GM12872 (cell line): ENCODE results near the gene RFNG.

Experiments used
- TF ChIP-seq, protein P1 (sequence below): IDR thresholded peaks from 3 replicates; pipeline ENCODE4 v1.5.1; 2011; ENCODE audit warnings: low read depth, mild to moderate bottlenecking, low read length, moderate library complexity; ENCODE audit not compliant: insufficient read depth

Gene RFNG

DNA sequence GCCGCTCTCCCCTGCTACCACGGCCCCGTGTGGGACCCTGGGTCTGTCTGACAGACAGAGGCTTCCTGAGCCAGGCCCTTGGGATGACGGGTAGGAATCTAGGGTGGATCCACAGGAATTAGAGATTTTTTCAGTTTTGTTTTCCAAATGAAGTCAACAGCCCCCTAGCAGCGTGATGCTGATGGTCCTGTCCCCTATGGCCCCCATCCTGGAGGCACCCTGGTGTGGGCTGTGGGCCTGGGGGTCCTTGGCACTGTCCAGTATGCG lies 44.5 kb downstream of the RFNG start:
- TF ChIP-seq, protein P1, sequence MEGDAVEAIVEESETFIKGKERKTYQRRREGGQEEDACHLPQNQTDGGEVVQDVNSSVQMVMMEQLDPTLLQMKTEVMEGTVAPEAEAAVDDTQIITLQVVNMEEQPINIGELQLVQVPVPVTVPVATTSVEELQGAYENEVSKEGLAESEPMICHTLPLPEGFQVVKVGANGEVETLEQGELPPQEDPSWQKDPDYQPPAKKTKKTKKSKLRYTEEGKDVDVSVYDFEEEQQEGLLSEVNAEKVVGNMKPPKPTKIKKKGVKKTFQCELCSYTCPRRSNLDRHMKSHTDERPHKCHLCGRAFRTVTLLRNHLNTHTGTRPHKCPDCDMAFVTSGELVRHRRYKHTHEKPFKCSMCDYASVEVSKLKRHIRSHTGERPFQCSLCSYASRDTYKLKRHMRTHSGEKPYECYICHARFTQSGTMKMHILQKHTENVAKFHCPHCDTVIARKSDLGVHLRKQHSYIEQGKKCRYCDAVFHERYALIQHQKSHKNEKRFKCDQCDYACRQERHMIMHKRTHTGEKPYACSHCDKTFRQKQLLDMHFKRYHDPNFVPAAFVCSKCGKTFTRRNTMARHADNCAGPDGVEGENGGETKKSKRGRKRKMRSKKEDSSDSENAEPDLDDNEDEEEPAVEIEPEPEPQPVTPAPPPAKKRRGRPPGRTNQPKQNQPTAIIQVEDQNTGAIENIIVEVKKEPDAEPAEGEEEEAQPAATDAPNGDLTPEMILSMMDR = no peak

DNA sequence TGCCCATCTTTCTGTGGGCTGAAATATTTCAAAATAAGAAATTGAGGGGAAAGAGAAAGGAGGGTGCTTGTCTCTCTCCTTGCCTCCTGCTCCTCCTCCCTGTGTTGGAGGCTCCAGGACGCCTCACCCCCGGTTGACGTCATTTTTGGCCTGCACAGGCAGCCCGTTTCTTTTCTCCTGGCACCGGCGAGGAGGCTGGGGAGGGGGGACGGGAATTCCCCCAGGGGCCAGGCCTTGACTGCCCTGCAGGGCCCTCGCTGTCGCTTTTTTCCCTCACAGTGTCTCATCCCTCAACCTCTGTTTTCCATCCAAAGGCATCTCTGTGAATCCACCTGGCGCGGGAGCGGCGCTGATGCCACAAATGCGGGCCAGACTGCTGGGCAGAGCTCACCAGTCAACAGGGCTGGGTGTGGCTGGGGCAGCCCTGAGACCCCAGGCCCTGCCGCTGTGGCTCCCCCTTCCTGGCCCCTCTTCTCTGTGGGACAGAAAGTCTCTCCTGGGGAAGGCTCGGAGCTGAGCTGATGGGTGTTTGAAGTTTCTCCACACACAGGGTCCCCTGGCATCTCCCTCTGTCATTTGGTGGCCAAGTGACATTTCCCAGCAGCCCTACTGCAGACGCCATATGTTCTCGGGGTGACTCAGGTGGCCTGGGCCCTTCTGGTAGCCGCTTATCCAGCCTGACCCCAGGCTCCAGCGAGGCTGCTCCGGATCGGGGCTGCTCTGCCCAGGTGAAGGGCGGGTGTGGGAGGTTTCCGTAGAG lies 45.0 kb downstream of the RFNG start:
- TF ChIP-seq, protein P1 = no peak

DNA sequence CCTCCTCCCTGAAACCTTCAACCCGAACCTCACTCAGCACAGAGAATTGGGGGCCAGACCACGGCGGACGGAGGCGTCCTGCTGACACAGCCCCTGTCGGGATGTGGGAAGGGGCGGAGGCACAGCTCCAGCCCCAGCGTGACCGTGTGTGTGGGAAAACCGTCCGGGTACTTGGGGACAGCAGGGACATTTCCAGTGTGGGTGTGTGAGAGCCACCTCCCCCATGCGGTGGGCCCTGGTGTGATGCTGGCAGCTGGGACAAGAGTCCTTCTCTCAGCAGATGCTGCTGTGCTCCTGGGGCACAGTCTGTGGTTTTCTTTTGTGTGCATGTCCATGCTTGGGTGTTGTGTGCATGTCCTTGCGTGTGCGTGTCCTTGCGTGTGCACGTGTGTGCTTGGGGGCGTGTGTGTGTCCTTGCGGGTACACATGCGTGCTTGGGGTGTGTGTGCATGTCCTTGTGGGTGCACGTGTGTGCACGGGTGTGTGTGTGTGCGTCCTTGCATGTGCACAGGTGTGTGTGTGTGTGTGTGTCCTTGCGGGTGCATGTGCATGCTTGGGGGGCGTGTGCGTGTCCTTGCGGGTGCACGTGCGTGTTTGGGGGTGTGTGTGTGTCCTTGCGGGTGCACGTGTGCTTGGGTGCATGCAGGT lies 45.8 kb downstream of the RFNG start:
- TF ChIP-seq, protein P1 = no peak

DNA sequence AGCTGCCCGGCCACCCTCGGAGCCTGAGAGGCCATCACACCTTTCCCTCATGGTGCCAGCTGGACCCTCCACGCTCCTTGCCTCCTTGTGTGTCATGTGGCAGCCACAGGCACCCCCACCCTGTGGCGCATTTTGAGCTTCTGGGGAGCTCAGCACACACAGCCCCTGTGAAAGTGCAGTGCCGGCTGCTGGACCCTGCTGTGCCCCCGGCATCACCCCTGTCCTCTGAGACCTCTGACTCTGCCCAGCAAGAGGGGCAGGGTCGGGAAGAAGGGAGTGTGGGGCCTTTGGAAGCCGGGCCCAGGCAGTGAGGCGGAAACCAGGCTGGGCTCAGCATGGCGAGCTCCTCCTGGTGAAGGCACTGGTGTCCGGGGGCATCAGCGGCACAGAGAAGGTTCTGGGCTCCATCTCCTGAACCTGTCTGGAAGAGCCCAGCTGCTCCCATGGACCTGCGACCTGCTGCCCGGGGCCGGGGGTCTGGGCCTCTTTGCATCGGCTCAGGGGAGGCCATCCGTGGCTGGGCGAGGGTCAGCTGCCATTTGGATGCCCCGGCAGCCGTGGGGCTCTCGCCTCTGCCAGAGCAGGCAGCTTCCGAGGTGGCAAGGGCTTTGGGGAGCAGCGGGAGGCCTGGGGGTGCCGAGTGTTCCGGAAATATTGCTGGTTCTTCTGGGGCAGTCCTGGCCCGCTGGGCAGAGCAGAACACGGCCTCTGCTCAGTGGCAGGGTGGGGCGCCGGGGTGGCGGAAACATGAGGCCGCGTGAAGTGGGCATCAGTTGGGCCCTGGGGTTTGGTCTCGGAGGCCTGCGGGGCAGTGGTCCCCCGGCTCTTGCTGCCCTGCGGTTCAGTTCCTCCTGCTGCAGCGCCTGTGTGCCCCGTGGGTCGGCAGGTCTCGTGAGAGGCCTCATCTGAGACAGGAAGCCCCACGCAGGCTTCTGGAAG lies 46.8 kb downstream of the RFNG start:
- TF ChIP-seq, protein P1 = no peak

DNA sequence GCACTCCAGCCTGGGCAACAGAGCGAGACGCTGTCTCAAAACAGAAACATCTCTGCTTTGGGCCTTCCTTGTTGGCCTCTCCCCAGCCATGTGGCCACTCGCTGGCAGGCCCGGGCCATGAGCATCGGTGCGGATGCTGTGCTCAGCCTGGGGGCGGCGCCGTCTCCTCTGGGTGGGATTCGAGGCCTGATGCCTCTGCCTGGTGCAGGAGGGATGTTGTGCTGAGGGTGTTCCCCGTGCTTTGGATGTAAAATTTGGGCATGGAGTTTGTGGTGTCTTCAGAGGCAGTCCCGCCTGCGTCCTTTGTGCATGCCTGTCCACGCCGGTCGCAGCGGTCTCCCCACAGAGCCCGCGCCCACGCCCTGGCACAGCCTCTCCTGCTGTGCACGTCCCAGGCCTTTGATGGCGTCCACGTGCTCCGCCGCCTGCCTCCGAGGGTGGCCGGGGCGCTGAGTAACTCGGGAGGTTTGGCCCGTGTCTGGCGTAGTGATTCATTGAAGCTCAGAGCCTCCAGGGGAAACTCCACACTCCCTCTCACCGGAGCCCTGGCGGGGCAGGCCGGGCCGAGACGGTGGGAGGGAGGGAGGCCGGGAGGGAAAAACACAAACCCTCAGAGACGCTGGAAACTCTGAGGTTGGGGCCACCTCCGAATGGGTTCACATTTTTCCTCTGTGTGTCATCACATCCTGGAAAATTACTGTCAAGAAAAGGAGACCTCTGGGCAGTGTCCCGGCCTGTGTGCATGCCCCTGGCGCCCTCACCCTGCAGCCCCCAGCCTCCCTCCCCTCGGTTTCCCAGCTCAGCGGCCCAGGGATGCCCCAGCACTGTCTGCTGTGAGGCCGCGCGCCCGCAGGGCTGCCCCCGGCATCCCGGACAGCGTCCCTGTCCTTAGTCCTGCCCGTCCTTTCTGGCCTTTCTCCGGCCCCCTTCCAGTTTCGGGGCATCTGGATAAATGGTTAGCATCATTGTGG lies 47.9 kb downstream of the RFNG start:
- TF ChIP-seq, protein P1 = no peak

DNA sequence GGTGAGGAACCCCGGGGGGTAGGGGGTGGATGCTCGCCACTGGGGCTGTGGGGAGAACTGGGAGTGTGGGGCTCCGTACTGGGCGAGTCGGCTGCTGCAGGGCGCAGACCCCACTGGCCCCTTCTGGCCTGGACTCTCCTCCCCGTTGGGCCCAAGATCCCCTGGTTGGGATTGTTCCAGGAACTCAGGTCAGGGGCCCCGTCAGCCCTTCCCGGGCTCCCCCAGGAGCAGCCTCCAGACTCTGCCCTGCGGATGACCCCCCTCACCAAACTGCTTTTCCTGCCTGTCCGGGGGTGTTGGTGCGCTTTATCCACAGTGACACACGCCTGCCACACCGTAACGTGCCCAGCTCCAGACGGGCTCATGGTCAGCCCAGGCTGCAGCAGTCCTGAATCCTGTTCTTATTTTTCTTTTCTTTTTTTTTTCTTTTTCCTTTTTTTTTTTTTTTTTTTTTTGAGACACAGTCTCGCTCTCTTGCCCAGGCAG lies 50.0 kb downstream of the RFNG start:
- TF ChIP-seq, protein P1 = no peak
